K562 (cell line): Measurements from ENCODE around the gene FKBP2. TPM values are rescaled to one million over a fixed set of nuclear protein-coding genes. Genes with fewer than 3 reads are reported as not detected.

ENCODE experiments used
- CAMTA2 ChIP-seq: fragments of 250-450 bp; sonication (Bioruptor Pico); conservative IDR thresholded peaks from 2 replicates; pipeline ENCODE4 v1.5.1; 2022
- CBFB ChIP-seq: sonication (generic); formaldehyde crosslinking; IDR thresholded peaks from 2 replicates; pipeline ENCODE4 v1.4.0; 2020; ENCODE audit warnings: mild to moderate bottlenecking, missing genetic modification reagents
- E4F1 ChIP-seq: fragments of 250-450 bp; sonication (Bioruptor Pico); IDR thresholded peaks from 2 replicates; pipeline ENCODE4 v1.5.0; 2021; ENCODE audit warnings: mild to moderate bottlenecking, borderline replicate concordance
- KLF16 ChIP-seq: IDR thresholded peaks from 2 replicates; pipeline ENCODE4 v1.6.1; 2016; ENCODE audit warnings: antibody characterized with exemption
- MECOM ChIP-seq: fragments of 250-450 bp; sonication (Bioruptor Pico); IDR thresholded peaks from 2 replicates; pipeline ENCODE4 v1.8.0; 2022; ENCODE audit warnings: inconsistent platforms
- MLX ChIP-seq, 2 experiments: fragments of 450-650 bp in 1 of 2; sonication (generic) in 1 of 2; formaldehyde crosslinking; conservative IDR thresholded peaks; 2 replicates each; pipeline versions ENCODE4 v1.4.0 to v1.8.1; 2020 to 2022; ENCODE audit warnings: mild to moderate bottlenecking in 1 of 2, missing genetic modification reagents in 1 of 2
- PHTF2 ChIP-seq: fragments of 250-450 bp; sonication (Bioruptor Pico); IDR thresholded peaks from 2 replicates; pipeline ENCODE4 v1.5.0; 2021; ENCODE audit warnings: mild to moderate bottlenecking
- POLR2H ChIP-seq: IDR thresholded peaks from 2 replicates; pipeline ENCODE4 v1.6.1; 2016; ENCODE audit warnings: missing genetic modification characterization, low read depth, mild to moderate bottlenecking, control low read depth, missing compliant biosample characterization, moderate library complexity
- RBM17 ChIP-seq: fragments of 200-400 bp; formaldehyde crosslinking; IDR thresholded peaks from 2 replicates; pipeline ENCODE4 v1.6.1; 2017; ENCODE audit warnings: low read depth, mild to moderate bottlenecking, low read length, borderline replicate concordance
- STAT5B ChIP-seq: fragments of 250-450 bp; sonication (Bioruptor Pico); IDR thresholded peaks from 2 replicates; pipeline ENCODE4 v1.8.0; 2021; ENCODE audit warnings: mild to moderate bottlenecking, inconsistent platforms
- STAT6 ChIP-seq: sonication (generic); formaldehyde crosslinking; IDR thresholded peaks from 2 replicates; pipeline ENCODE4 v1.8.1; 2023; ENCODE audit warnings: mild to moderate bottlenecking, missing genetic modification reagents
- ZBTB34 ChIP-seq: fragments of 250-450 bp; sonication (Bioruptor Pico); IDR thresholded peaks from 2 replicates; pipeline ENCODE4 v1.8.0; 2021; ENCODE audit warnings: mild to moderate bottlenecking, moderate library complexity
- ZFP30 ChIP-seq: fragments of 250-450 bp; sonication (Bioruptor Pico); IDR thresholded peaks from 2 replicates; pipeline ENCODE4 v1.8.0; 2022; ENCODE audit warnings: moderate library complexity, mild to moderate bottlenecking, inconsistent platforms, borderline replicate concordance
- ZFP36 ChIP-seq: fragments of 150-350 bp; IDR thresholded peaks from 2 replicates; pipeline ENCODE4 v1.6.1; 2018; ENCODE audit warnings: low read length, low read depth; ENCODE audit not compliant: partially characterized antibody
- ZNF133 ChIP-seq: fragments of 250-450 bp; sonication (Bioruptor Pico); IDR thresholded peaks from 2 replicates; pipeline ENCODE4 v1.4.0; 2020; ENCODE audit warnings: mild to moderate bottlenecking
- ZNF175 ChIP-seq: fragments of 200-800 bp; sonication (Bioruptor generic); IDR thresholded peaks from 2 replicates; pipeline ENCODE4 v1.6.1; 2016; ENCODE audit warnings: low read depth, mild to moderate bottlenecking, missing genetic modification characterization, missing compliant biosample characterization
- ZNF23 ChIP-seq: fragments of 250-450 bp; sonication (Bioruptor Pico); IDR thresholded peaks from 2 replicates; pipeline ENCODE4 v1.4.0; 2020; ENCODE audit warnings: mild to moderate bottlenecking
- ZNF347 ChIP-seq: fragments of 450-650 bp; formaldehyde crosslinking; IDR thresholded peaks from 2 replicates; pipeline ENCODE4 v1.4.0; 2020; ENCODE audit warnings: low read depth, mild to moderate bottlenecking, moderate library complexity
- ZNF41 ChIP-seq: fragments of 250-450 bp; sonication (Bioruptor Pico); conservative IDR thresholded peaks from 2 replicates; pipeline ENCODE4 v1.4.0; 2020; ENCODE audit warnings: mild to moderate bottlenecking
- ZNF79 ChIP-seq: fragments of 250-450 bp; sonication (Bioruptor Pico); IDR thresholded peaks from 2 replicates; pipeline ENCODE4 v1.4.0; 2020; ENCODE audit warnings: low read depth, mild to moderate bottlenecking, moderate library complexity
- polyA plus RNA-seq, 8 experiments: library from polyadenylated mRNA; depleted of rRNA in 4 of 8; stranded (reverse) in 5 of 8; unstranded in 3 of 8; fragments of >200 nt; fragmentation: Nextera tagmentation in 2 of 8; fragmentation: Illumina TruSeq in 1 of 8; extraction: Ambion mirVana in 2 of 8; extraction: Trizol in 1 of 8; gene quantifications; 2 replicates each; pipeline versions ENCODE4 v1.2.1 to v1.2.3, GENCODE V29; 2011 to 2014; ENCODE audit warnings: inconsistent platforms in 1 of 8, missing spikeins in 1 of 8
- total RNA-seq, 7 experiments: library from RNA; depleted of rRNA in 6 of 7; stranded (reverse); fragments of >200 nt in 6 of 7; fragmentation: Illumina TruSeq in 2 of 7; extraction: Trizol in 2 of 7; gene quantifications; 2 replicates each; pipeline versions ENCODE4 v1.2.1 to v1.2.3, GENCODE V29; 2011 to 2021; ENCODE audit warnings: low replicate concordance in 1 of 7

FKBP2 gene
- total and polyA plus RNA-seq, 9 of the 15 experiments (the other 6 are each of a cell fraction or from before 2014, with no cell fraction given) = 3.5 to 151 (median 58.1) TPM

- TF ChIP-seq PHTF2 (CRISPR knock-in tag) = no peak
- TF ChIP-seq STAT6 (CRISPR knock-in tag) = no peak
- no peak for TF ChIP-seq ZNF79 (CRISPR knock-in tag)
- no peak for TF ChIP-seq ZBTB34 (CRISPR knock-in tag)
- TF ChIP-seq ZNF175 (CRISPR knock-in tag) = no peak
- no peak for TF ChIP-seq ZNF41
- TF ChIP-seq RBM17 = no peak
- no peak for TF ChIP-seq POLR2H (tag)
- TF ChIP-seq CBFB (CRISPR knock-in tag) = 0 out of 2 replicates have a peak, but pooled peaks have one; percentile 33
- TF ChIP-seq E4F1 (CRISPR knock-in tag) = no peak
- TF ChIP-seq CAMTA2 = 0 out of 2 replicates have a peak, but pooled peaks have one; percentile 20
- no peak for TF ChIP-seq KLF16
- no peak for TF ChIP-seq ZFP36
- TF ChIP-seq ZNF23 (CRISPR knock-in tag) = no peak
- no peak for TF ChIP-seq MECOM (CRISPR knock-in tag)
- TF ChIP-seq ZNF347 (CRISPR knock-in tag) = no peak
- no peak for TF ChIP-seq STAT5B (CRISPR knock-in tag)
- no peak for TF ChIP-seq MLX (CRISPR knock-in tag; conservative IDR thresholded peaks at IDR 0.05)
- no peak for TF ChIP-seq ZNF133 (CRISPR knock-in tag)
- no peak for TF ChIP-seq ZFP30
These were observed 44.3 kb downstream of the FKBP2 start, which contains the start of gene GPR137 (continued) for GRCh38 chr11:64284962-64285884.
